ENCODE results near the gene TRUB2. TPM values are rescaled to one million over a fixed set of nuclear protein-coding genes. Genes with fewer than 3 reads are reported as not detected.

Gene TRUB2
- total RNA-seq, 2 experiments from 2014 or later = 29.7 to 30.3 TPM

GRCh38 chr9:128341435-128341849, 19.2 kb upstream of the TRUB2 start:
- peaks cover 5% of the 10 kb centered on the region for H3K4me1 ChIP-seq (ENCODE audit: insufficient read depth, low read length, poor library complexity, severe bottlenecking)
- intact Hi-C loops (cut with micrococcal nuclease; ENCODE audit: unreplicated experiment) = loop anchor here (1.0 to 5.0 kb wide), 3 partner anchors 29 to 139 kb away; partner anchors contain the start of genes DNM1 and URM1
- H2AFZ ChIP-seq (ENCODE audit: low read length) = peak overlapping the region; percentile 47; the same call in 1 of the 2 replicates
- no peaks in the 10 kb centered on the region for H3K9me3 ChIP-seq (ENCODE audit: low read length)
- H3K36me3 ChIP-seq (ENCODE audit: insufficient read depth, low read length) = peaks cover 33% of the 10 kb centered on the region
- CTCF ChIA-PET (ENCODE audit: unreplicated experiment) = interaction anchor here (0.7 to 1.2 kb wide), 4 partner anchors 21 to 97 kb away, joined by 3 to 5 read pairs (median 4); partner anchors contain the start of genes GOLGA2 and SWI5
- BruUV-seq (replicated peaks) = no TSS peak
- H4K20me1 ChIP-seq (ENCODE audit: insufficient read depth, low read length) = no peaks in the 10 kb centered on the region
- POLR2A ChIA-PET = interaction anchor here (0.8 kb wide), 1 partner anchor 91 kb away, joined by 3 read pairs; no protein-coding TSS in a partner anchor
- TF ChIP-seq EZH2phosphoT487 (IDR thresholded peaks at IDR 0.05; ENCODE audit: borderline replicate concordance, low read depth, low read length) (no peak), CTCF (conservative IDR thresholded peaks at IDR 0.05; ENCODE audit: low read length) (peak; percentile 80)
- H3K4me2 ChIP-seq (ENCODE audit: low read length) = peak overlapping the region; percentile 92
- H3K79me2 ChIP-seq (ENCODE audit: insufficient read depth, low read depth, low read length) = no peaks in the 10 kb centered on the region
- H3K4me3 ChIP-seq (ENCODE audit: low read depth, low read length, poor library complexity, severe bottlenecking) = peak overlapping the region; percentile 82
- peak; percentile 84 for DNase-seq (ENCODE audit: low spot score)
- no peaks in the 10 kb centered on the region for H3K9me2 ChIP-seq (ENCODE audit: insufficient read depth, low read length)
- peak overlapping the region; percentile 18 for H3K27ac ChIP-seq (ENCODE audit: low read depth, low read length, poor library complexity, severe bottlenecking)

- H3K27ac ChIP-seq (ENCODE audit: low read depth, low read length, poor library complexity, severe bottlenecking) = peak overlapping the region; percentile 18
- H3K4me3 ChIP-seq (ENCODE audit: low read depth, low read length, poor library complexity, severe bottlenecking) = peak overlapping the region; percentile 82
- POLR2A ChIA-PET = interaction anchor here (0.8 kb wide), 1 partner anchor 90 kb away, joined by 3 read pairs; no protein-coding TSS in a partner anchor
- no peaks in the 10 kb centered on the region for H3K9me3 ChIP-seq (ENCODE audit: low read length)
- intact Hi-C loops (cut with micrococcal nuclease; ENCODE audit: unreplicated experiment) = loop anchor here (1.0 to 5.0 kb wide), 4 partner anchors 19 to 139 kb away; partner anchors contain the start of genes COQ4, DNM1, TRUB2 and URM1
- H3K9me2 ChIP-seq (ENCODE audit: insufficient read depth, low read length) = no peaks in the 10 kb centered on the region
- no TSS peak for BruUV-seq (replicated peaks)
- H3K36me3 ChIP-seq (ENCODE audit: insufficient read depth, low read length) = peaks cover 30% of the 10 kb centered on the region
- H3K4me1 ChIP-seq (ENCODE audit: insufficient read depth, low read length, poor library complexity, severe bottlenecking) = peaks cover 5% of the 10 kb centered on the region
- TF ChIP-seq CTCF (conservative IDR thresholded peaks at IDR 0.05; ENCODE audit: low read length) (no peak), EZH2phosphoT487 (IDR thresholded peaks at IDR 0.05; ENCODE audit: borderline replicate concordance, low read depth, low read length) (no peak)
- DNase-seq (ENCODE audit: low spot score) = no peak
- peak overlapping the region; percentile 92 for H3K4me2 ChIP-seq (ENCODE audit: low read length)
- no peaks in the 10 kb centered on the region for H4K20me1 ChIP-seq (ENCODE audit: insufficient read depth, low read length)
- CTCF ChIA-PET (ENCODE audit: unreplicated experiment) = interaction anchor here (0.7 to 1.2 kb wide), 4 partner anchors 21 to 98 kb away, joined by 3 to 5 read pairs (median 4); partner anchors contain the start of genes GOLGA2 and SWI5
- peak overlapping the region; percentile 47; the same call in 1 of the 2 replicates for H2AFZ ChIP-seq (ENCODE audit: low read length)
- H3K79me2 ChIP-seq (ENCODE audit: insufficient read depth, low read depth, low read length) = no peaks in the 10 kb centered on the region
These were observed 18.6 kb upstream of the TRUB2 start for GRCh38 chr9:128340691-128341434.
